Globus pallidus (tissue), 1 donor: ENCODE data around the gene TEX13A.
"Not testable (repeated sequence)": the region's sequence is repeated elsewhere in the genome, so short reads cannot be mapped to it uniquely, and the experiment has no call there.

Experiments used
- DNase-seq: peaks from one replicate; pipeline ENCODE4 v3.0.0-alpha.2; 2015; ENCODE audit warnings: low spot score

The TEX13A gene, protein sequence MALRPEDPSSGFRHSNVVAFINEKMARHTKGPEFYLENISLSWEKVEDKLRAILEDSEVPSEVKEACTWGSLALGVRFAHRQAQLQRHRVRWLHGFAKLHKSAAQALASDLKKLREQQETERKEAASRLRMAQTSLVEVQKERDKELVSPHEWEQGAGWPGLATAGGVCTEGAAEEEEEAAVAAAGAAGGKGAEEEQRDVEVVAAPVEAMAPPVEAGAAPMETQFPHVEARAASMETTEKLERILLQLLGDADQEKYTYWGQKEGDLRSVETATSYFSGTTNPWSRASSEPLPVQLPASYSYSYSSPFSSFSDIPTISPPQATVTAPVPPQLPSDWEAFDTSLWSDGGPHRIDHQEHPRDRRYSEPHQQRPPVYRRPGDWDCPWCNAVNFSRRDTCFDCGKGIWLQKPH

GRCh38 chrX:105220636-105221035 is at the start of gene TEX13A:
TSS of gene TEX13A (minus strand) at chrX:105220694. CDS start at chrX:105220397, 297 bp downstream.
- no peak for DNase-seq

DNA sequence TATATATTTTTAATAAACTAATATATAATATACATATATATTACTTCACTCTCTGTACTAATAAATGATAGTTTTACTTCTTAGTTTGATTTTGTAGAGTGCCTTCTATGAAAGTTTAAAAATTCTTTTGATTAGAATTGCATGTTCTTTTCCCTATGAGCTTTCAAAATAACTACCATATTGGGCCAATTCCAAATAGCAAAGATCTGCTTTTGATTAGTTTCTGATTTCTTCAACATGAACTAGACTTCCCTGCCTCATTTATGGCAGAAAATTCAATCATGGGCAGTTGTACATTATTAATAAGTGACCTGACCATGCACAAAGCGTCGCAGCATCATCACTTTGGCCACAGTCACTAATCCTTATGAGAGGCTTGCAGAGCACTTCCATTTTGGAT is 48.9 kb upstream of the TEX13A start:
- no peak for DNase-seq

- no peak for DNase-seq
Measured at GRCh38 chrX:105267167-105267566, 46.7 kb upstream of the TEX13A start.

GRCh38 chrX:105266456-105266855 is 46.0 kb upstream of the TEX13A start:
- no peak for DNase-seq

DNA sequence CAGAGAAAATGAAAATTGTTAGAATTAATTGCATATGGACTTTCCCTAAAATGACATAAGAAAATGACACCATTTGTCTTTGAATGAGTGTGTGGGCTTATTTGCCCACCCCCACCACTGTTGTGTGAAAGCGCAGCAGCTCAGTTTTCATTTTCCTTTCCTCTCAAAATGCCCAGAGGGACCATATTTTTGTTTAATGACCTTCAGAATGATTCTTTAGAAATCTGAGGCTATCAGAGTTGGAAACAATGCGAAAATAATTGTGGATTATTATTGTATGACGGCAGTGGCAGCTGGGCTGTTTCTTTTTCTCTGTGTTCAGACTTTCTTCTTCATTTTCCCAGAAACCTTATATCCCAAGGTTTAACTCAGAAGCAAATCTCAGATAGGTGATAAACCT is 44.6 kb upstream of the TEX13A start:
- no peak for DNase-seq

DNA sequence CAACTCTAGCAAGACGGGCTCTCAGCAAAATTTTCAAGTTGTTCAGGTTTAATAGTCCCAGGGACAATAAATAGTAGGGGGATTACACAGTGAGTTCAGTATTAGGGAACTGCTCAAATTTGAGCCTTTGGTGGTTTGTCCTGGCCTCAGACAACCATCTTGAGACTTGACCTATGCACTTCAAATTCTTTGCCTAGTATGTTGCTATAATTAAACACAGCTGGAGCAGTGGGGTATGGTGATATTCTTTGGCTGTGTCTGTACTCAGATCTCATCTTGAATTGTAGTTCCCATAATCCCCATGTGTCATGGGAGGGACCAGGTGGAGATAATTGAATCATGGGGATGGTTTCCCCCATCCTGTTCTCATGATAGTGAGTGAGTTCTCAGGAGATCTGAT is 43.3 kb upstream of the TEX13A start:
- no peak for DNase-seq

GRCh38 chrX:105263171-105263570 is 42.7 kb upstream of the TEX13A start:
- no peak for DNase-seq

DNA sequence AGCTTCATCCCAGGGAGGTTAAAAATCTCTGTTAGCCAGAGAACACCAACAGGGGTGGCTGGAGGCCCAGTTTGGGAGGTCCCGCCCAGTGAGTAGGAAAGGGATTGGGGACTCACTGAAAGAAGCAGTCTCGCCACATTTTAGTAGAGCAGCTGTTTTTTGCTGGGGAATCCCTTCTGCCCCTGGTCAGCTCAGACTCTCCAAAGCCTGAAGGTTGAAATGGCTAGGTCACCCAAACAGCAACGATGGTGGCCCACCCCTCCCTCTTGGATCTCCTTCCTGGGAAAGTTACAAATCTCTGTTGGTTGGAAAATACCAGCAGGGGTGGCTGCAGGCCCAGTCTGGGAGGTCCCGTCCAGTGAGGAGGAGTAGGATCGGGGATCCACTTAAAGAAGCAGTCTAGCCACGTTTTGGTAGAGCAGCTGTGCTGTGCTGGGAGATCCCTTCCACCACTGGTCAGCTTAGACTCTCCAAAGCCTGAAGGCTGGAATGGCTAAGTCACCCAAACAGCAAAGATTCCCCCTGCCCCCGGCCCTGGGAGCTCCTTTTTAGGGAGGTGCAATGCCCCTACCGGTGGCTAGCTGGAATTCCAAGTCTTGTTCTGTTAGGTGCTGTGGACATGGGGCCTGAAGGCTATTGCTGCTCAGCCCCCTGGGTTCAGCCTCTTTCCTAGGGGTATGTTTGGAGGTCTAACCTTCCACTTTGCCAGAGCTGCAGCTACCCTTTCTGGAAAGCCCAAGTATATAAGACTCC is 40.0 kb upstream of the TEX13A start:
- no peak for DNase-seq

DNA sequence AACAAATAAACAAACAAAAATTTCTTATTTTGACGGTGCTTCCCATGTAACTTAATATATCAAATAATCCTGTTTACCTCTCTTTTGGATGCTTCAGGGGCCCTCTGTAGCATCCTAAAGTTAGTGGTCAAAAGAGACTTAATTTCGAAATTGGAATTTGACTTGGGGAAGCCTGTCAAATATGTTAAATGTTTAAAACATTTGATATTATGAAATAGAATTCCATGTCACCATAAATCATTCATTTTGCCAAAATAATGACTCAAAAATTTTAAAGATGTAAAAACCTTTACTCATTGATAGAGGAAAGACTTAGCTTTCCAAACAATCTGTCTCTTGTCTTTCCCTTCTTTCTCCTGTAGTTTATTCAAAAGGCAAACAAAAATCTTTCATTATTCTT is 20.6 kb upstream of the TEX13A start:
- DNase-seq: no peak

- DNase-seq: not testable (repeated sequence)
Measured at GRCh38 chrX:105237407-105237806, 16.9 kb upstream of the TEX13A start.

DNA sequence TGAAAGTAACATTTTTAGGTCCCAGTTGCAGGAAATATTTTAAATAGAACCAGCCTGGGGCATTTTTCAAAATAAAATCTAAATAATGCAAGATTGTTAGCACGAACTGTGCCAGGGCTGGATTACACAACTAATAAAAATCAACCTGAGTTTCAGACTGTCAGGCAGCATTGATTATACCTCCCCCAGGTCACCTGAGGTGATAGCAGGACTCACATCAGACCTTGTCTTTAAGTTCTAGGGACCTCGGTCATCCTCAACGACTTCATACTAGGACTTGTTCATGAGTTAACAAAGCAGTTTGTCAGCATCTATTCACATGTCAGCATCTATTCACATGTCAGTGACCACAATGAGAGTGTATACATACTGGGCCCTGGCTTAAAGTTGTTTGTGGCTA is 8.7 kb upstream of the TEX13A start:
- no peak for DNase-seq

DNA sequence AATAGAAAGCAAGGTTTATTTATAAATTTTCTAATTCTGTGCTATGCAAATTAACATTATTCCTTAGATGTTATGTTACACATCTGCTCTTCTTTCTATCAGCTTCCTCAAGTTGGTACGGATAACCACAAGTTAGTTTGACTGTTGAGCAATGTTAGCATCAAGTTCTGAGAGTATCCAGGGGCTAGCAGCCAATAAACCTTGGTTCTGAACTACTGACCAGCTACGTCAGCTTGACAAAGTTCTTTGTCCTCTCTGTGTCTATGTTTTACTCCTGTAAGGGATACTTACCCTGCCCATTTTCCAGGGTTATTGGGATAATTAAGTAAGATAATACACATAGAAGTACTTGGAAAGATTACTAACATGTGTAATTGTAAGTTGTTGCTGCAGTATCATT is 8.1 kb upstream of the TEX13A start:
- no peak for DNase-seq

DNA sequence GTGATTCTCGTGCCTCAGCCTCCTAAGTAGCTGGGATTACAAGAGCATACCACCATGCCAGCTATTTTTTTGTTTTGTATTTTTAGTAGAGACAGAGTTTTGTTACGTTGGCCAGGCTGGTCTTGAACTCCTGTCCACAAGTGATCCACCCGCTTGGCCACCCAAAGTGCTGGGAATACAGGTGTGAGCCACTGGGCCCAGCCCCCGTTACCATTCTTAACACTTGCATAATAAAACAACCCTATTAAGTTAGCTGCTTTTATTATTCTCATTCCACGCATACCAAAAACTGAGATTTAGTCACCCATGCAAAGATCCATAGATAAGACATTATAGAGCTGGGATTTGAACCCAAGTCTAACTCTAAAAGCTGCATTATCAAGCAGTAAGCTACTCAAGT is 6.0 kb upstream of the TEX13A start:
- no peak for DNase-seq

DNA sequence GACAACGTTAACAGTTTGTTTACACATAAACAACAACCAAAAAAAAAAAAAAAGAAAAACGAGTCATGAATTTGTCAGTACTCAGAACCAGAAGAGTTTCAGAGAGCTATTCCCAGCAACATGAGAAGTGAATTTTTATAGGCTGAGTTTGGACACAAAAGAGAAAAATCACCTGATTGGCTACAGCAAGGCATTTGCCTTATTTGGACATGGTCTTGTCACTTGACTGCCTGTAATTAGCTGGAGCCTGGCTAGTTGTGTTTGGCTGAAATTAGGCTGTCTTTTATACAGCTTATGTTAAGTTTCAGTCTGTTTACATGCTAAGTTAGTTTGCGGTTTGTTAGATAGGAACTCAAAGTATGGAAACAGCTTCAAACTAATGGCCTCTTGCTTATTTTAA is 880 bp upstream of the TEX13A start:
- no peak for DNase-seq

DNA sequence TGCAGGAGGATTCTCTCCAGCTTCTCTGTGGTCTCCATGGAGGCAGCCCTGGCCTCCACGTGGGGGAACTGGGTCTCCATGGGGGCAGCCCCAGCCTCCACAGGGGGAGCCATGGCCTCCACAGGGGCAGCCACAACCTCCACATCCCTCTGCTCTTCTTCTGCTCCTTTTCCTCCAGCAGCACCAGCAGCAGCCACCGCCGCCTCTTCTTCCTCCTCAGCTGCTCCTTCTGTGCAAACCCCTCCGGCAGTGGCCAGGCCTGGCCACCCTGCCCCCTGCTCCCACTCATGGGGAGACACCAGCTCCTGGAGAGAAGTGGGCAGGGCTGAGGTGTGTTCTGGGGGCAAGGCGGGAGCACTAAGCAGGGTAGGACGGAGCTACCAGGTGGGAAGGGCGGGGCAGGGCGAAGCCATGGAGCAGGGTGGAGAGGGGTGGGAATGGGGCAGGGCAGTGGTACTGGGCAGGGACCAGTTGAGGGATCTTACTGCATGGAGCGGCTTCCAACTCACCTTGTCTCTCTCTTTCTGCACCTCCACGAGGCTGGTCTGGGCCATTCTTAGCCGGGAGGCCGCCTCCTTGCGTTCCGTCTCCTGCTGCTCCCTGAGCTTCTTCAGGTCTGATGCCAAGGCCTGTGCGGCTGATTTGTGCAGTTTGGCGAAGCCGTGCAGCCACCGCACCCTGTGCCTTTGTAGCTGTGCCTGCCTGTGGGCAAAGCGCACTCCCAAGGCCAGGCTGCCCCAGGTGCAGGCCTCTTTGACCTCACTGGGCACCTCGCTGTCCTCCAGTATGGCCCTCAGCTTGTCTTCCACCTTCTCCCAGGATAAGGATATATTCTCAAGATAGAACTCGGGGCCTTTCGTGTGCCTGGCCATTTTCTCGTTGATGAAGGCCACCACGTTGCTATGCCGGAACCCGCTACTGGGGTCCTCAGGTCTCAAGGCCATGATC is 766 bp downstream of the TEX13A start:
- no peak for DNase-seq

- DNase-seq: no peak
Measured at GRCh38 chrX:105211066-105211575, 9.4 kb downstream of the TEX13A start.

GRCh38 chrX:105210258-105210657 is 10.2 kb downstream of the TEX13A start:
- no peak for DNase-seq

DNA sequence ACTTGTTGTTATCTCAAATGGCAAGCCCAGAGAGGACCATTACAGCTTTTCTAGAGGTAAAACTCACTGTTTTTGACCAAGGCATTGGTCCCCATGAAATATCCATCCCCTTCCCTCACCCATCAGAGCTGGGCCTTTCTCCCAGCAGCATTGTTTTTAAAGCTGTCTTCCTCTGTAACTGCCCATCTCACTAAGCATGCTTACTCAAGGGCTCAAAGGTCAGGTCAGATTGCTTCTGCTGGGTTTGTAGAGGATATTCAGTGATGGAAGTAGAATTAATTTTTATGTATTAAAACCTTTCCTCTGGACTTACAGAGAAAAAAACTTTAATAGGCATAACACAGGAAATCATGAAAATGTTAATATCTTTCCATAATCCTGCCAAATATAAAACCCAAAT is 11.1 kb downstream of the TEX13A start:
- no peak for DNase-seq

- no peak for DNase-seq
Measured at GRCh38 chrX:105191878-105192277, 28.6 kb downstream of the TEX13A start.

DNA sequence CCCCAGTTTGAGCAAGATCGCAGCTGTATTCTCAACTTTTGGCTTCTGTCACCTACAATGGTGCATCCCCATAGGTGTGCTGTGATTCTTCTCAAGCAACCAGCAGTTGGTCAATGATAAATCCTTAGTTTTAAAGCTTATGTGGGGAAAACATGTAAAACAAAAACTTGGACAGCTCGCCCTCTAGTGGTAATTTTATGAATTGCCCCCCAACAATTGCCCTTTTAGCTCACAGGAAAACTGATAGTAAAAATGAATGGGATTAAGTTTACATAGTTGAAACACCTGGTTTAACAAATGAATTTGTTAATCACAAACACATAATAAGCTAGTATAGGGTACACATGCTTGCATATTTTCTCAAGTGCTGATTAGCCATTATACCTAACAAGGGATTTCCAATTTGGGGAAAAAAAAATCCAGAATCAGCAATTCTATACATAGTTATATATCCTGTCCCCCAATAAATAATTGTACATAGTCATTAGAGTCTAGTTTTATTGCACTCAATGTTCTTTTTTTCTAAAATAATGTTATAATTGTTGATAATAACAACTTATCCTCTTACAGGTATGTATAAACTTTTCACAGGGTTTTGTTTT is 30.1 kb downstream of the TEX13A start:
- DNase-seq: peak; percentile 5

DNA sequence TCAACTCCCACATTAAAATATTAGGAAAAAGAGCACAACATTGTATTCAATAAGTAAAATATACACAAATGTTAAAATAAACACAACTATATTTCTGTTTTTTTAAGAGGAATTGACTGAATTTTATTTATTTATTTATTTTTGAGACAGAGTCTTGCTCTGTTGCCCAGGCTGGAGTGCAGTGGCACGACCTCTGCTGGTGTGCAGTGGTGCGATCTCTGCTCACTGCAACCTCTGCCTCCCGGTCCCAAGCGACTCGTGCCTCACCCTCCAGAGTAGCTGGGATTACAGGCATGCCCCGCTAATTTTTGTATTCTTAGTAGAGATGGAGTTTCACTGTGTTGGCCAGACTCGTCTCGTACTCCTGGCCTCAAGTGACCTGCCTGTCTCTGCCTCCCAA is 31.4 kb downstream of the TEX13A start:
- DNase-seq: no peak

- DNase-seq: no peak
Measured at GRCh38 chrX:105179644-105180043, 40.9 kb downstream of the TEX13A start.
